ENCODE data around the gene TENT4A. TPM values are rescaled to one million over a fixed set of nuclear protein-coding genes. Genes with fewer than 3 reads are reported as not detected.
A peak's percentile ranks its signal among the peaks of the same experiment; 100 is the strongest.

TENT4A gene
- total RNA-seq, 1 experiment from 2014 or later, result 32.3 TPM

DNA sequence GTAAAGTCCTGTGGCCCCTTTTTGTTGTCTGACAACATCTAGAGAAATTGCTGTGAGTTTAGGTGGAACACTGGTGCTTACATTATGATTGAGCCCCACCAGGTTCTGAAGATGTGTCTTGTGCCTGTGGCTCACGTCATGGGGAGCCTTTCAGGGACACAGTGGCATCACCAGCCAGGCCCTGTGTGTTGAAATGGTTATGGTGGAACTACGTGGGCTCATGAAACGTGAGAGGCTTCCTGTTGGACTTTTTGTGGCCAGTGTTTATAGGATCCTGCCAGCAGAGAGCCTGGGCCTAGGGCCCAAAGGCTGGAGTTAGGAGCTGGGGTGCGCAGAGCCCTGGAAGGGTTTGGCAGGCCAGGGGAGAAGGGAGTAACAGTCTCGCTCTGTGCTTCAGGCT is 46.8 kb downstream of the TENT4A start:
- POLR2A ChIA-PET, result no interaction called here
- intact Hi-C loops (cut with micrococcal nuclease; ENCODE audit: unreplicated experiment), result no loop called here
- Mint-ChIP-seq H3K9me3 (ENCODE audit: unreplicated experiment) (no peaks in the 10 kb centered on the region), H3K27me3 (ENCODE audit: insufficient read depth, unreplicated experiment) (no peaks in the 10 kb centered on the region), H3K4me1 (ENCODE audit: low read depth, unreplicated experiment) (no peaks in the 10 kb centered on the region), H3K4me3 (ENCODE audit: unreplicated experiment) (no peak overlapping the region), H3K27ac (ENCODE audit: unreplicated experiment) (peak overlapping the region; percentile 67), H3K36me3 (ENCODE audit: insufficient read depth, unreplicated experiment) (peaks cover 58% of the 10 kb centered on the region)
- TF ChIP-seq, protein P1, sequence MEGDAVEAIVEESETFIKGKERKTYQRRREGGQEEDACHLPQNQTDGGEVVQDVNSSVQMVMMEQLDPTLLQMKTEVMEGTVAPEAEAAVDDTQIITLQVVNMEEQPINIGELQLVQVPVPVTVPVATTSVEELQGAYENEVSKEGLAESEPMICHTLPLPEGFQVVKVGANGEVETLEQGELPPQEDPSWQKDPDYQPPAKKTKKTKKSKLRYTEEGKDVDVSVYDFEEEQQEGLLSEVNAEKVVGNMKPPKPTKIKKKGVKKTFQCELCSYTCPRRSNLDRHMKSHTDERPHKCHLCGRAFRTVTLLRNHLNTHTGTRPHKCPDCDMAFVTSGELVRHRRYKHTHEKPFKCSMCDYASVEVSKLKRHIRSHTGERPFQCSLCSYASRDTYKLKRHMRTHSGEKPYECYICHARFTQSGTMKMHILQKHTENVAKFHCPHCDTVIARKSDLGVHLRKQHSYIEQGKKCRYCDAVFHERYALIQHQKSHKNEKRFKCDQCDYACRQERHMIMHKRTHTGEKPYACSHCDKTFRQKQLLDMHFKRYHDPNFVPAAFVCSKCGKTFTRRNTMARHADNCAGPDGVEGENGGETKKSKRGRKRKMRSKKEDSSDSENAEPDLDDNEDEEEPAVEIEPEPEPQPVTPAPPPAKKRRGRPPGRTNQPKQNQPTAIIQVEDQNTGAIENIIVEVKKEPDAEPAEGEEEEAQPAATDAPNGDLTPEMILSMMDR (IDR thresholded peaks at IDR 0.05; ENCODE audit: insufficient read depth in 1 of 2, low read depth in 1 of 2, low read length in 1 of 2, severe bottlenecking in 1 of 2, unreplicated experiment in 1 of 2), result no peak
- Histone ChIP-seq H3K9me3 (no peaks in the 10 kb centered on the region), H3K36me3 (ENCODE audit: control insufficient read depth, insufficient read depth, low read length) (peaks cover 4% of the 10 kb centered on the region), H3K4me1 (peaks cover 11% of the 10 kb centered on the region; the same call in 1 of the 2 replicates), H3K4me3 (ENCODE audit: low read depth, low read length) (no peak overlapping the region), H3K27me3 (replicated peaks; ENCODE audit: control insufficient read depth, insufficient read depth, low read length) (no peaks in the 10 kb centered on the region)
- CTCF ChIA-PET, result no interaction called here
- DNase-seq, result no peak
- no TSS peak for BruUV-seq (replicated peaks)

GRCh38 chr5:6760686-6761085 is 47.5 kb downstream of the TENT4A start:
- H3K36me3 Mint-ChIP-seq (ENCODE audit: insufficient read depth, unreplicated experiment), result peaks cover 55% of the 10 kb centered on the region
- CTCF ChIA-PET, result no interaction called here
- H3K4me1 Mint-ChIP-seq (ENCODE audit: low read depth, unreplicated experiment), result no peaks in the 10 kb centered on the region
- H3K9me3 Mint-ChIP-seq (ENCODE audit: unreplicated experiment), result no peaks in the 10 kb centered on the region
- intact Hi-C loops (cut with micrococcal nuclease; ENCODE audit: unreplicated experiment), result no loop called here
- no TSS peak for BruUV-seq (replicated peaks)
- Histone ChIP-seq H3K9me3 (no peaks in the 10 kb centered on the region), H3K4me1 (peaks cover 11% of the 10 kb centered on the region; the same call in 1 of the 2 replicates), H3K27me3 (replicated peaks; ENCODE audit: control insufficient read depth, insufficient read depth, low read length) (no peaks in the 10 kb centered on the region), H3K4me3 (ENCODE audit: low read depth, low read length) (no peak overlapping the region), H3K36me3 (ENCODE audit: control insufficient read depth, insufficient read depth, low read length) (peaks cover 4% of the 10 kb centered on the region)
- H3K27me3 Mint-ChIP-seq (ENCODE audit: insufficient read depth, unreplicated experiment), result no peaks in the 10 kb centered on the region
- TF ChIP-seq, protein P1 (IDR thresholded peaks at IDR 0.05; ENCODE audit: insufficient read depth in 1 of 2, low read depth in 1 of 2, low read length in 1 of 2, severe bottlenecking in 1 of 2, unreplicated experiment in 1 of 2), result no peak
- no peak overlapping the region for H3K27ac Mint-ChIP-seq (ENCODE audit: unreplicated experiment)
- DNase-seq, result no peak
- POLR2A ChIA-PET, result no interaction called here
- H3K4me3 Mint-ChIP-seq (ENCODE audit: unreplicated experiment), result no peak overlapping the region

GRCh38 chr5:6761333-6761732 is 48.1 kb downstream of the TENT4A start:
- Histone ChIP-seq H3K4me3 (ENCODE audit: low read depth, low read length) (no peak overlapping the region), H3K36me3 (ENCODE audit: control insufficient read depth, insufficient read depth, low read length) (peaks cover 2% of the 10 kb centered on the region; the same call in 1 of the 2 replicates), H3K9me3 (no peaks in the 10 kb centered on the region), H3K27me3 (replicated peaks; ENCODE audit: control insufficient read depth, insufficient read depth, low read length) (no peaks in the 10 kb centered on the region), H3K4me1 (peaks cover 11% of the 10 kb centered on the region; the same call in 1 of the 2 replicates)
- no TSS peak for BruUV-seq (replicated peaks)
- POLR2A ChIA-PET, result no interaction called here
- CTCF ChIA-PET, result no interaction called here
- Mint-ChIP-seq H3K27ac (ENCODE audit: unreplicated experiment) (no peak overlapping the region), H3K4me3 (ENCODE audit: unreplicated experiment) (no peak overlapping the region), H3K4me1 (ENCODE audit: low read depth, unreplicated experiment) (no peaks in the 10 kb centered on the region), H3K36me3 (ENCODE audit: insufficient read depth, unreplicated experiment) (peaks cover 50% of the 10 kb centered on the region), H3K27me3 (ENCODE audit: insufficient read depth, unreplicated experiment) (no peaks in the 10 kb centered on the region), H3K9me3 (ENCODE audit: unreplicated experiment) (no peaks in the 10 kb centered on the region)
- intact Hi-C loops (cut with micrococcal nuclease; ENCODE audit: unreplicated experiment), result no loop called here
- no peak for DNase-seq
- TF ChIP-seq, protein P1 (IDR thresholded peaks at IDR 0.05; ENCODE audit: insufficient read depth in 1 of 2, low read depth in 1 of 2, low read length in 1 of 2, severe bottlenecking in 1 of 2, unreplicated experiment in 1 of 2), result no peak

Measured in Caco-2 (cell line).